Stimulated activated CD4-positive, alpha-beta T cell treated with anti-CD3 and anti-CD28 coated beads, TNF-alpha, amount 100 ng/mL, for 24 hours (primary cell): ENCODE results near the gene HSPA4.
A peak's percentile ranks its signal among the peaks of the same experiment; 100 is the strongest.

ENCODE experiments used
- DNase-seq, 3 experiments: peaks; one replicate each; pipeline ENCODE4 v3.0.0-alpha.2; 2020; ENCODE audit warnings: low read depth in 3 of 3

HSPA4 gene

DNA sequence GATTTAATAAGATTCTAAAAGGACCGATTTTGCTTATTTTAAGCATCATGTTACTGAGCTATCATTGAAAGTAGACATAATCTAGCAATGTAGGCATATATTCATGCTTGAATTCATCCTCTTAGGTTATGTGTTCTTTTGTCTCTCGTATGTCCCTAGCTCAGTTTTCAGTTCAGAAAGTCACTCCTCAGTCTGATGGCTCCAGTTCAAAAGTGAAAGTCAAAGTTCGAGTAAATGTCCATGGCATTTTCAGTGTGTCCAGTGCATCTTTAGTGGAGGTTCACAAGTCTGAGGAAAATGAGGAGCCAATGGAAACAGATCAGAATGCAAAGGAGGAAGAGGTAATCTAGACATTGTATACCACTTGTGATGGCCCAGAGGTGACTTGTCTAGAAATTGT, 39.2 kb downstream of the HSPA4 start:
- DNase-seq: no peak

DNA sequence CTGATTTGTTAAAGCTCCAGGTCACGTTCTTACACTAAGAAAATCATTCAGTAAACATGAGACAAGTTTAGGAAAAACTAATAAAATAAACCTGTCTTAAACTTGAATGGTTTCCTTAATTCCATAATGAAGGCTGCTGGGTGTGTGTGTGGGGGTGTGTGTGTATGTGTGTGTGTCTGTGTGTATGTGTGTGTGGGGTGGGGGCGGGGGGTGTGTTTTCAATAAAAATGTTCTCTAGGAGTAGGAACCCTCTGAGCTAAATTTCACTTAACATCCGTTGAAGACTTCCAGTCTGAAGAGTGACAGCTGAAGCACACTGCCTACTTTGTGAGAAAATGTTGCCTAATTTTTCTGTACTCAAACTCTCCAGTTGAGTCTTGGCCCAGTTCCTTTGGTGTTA, 54.5 kb downstream of the HSPA4 start:
- DNase-seq: no peak

DNA sequence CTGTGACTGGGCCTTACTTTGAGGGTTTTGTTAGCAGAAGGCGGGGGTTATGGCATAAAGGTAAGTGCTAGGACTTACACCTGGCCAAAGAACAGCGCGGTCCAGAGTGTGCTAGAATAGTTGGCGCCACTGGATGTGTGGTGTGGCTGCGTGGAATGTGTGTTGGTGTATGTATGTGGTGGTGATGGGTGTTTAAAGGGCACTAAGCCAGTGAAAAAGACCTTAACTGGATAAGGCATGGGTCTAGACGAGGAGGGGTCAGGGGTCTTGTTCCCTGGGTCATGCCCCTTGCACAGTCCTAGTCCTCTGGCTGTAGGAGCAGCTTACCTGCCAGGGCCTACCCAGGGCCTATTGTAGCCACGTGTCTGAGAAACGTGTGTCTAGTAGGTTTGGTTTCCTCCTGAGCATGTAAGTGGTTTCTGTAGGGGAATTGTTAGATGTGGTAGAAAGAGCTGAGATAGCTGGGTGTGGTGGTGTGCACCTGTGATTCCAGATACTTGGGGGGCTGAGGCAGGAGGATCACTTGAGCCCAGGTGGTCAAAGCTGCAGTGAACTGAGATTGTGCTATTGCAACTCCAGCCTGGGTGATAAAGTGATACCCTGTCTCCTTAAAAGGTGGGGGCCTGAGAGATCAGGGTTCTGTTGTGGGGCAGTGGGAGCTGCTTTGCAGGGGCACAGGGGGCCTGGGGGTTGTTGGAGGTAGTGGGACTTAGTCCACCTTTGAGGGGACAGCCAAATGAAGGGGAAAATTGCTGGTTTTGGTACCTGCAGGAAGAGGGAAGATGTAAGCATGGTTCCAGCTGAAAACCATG, 55.2 kb downstream of the HSPA4 start:
- no peak for DNase-seq

DNA sequence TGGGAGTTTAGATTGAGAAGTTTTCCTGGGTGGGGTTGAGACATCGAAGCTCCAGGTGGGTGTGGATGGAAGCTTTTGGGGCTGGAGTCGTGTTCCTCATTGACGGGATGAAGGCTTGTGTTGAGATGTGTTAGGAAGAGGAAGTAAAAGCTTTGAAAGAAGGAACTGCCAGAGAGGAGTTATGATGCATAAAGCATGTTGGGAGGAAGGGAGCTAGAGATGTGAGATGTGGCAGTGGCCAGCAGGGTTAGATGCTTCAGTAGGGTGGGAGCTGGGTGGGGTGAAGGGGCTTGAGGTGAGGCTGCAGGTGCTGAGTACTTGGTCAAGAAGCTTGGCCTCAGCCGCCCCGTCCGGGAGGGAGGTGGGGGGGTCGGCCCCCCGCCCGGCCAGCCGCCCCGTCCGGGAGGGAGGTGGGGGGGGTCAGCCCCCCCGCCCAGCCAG, 56.7 kb downstream of the HSPA4 start:
- DNase-seq: no peak

DNA sequence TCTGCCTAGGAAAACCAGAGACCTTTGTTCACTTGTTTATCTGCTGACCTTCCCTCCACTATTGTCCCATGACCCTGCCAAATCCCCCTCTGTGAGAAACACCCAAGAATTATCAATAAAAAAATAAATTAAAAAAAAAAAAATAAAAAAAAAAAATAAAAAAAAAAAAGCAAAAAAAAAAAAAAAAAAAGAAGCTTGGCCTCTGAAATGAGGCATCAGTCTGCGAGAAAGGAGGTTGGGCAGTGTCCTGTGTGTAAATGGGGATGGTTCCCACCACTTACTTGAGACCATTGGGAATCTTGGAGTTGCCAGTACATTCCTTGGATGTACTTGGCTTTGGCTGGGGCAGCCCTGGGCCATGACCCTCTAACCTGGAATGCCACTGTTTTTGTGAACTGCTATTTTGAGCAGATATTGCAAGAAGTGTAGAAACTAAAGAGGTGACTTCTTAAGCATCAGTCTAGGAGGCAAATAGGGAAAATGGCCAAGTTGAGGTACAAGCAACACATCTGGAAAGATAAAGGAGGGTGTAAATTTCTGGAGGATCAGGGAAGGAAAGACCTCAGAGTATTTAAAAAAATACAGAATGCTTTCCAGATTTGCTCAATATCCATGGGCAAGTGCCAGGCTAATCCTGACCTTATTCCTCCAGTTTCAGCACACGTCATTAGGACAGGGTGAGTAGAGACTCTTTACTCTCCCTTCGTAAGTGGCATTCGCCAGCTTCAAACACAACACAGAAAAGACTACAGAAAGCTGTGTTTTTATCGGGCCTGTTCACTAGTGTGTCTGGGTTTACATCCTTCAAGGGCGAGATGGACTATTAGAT, 58.1 kb downstream of the HSPA4 start:
- no peak for DNase-seq

DNA sequence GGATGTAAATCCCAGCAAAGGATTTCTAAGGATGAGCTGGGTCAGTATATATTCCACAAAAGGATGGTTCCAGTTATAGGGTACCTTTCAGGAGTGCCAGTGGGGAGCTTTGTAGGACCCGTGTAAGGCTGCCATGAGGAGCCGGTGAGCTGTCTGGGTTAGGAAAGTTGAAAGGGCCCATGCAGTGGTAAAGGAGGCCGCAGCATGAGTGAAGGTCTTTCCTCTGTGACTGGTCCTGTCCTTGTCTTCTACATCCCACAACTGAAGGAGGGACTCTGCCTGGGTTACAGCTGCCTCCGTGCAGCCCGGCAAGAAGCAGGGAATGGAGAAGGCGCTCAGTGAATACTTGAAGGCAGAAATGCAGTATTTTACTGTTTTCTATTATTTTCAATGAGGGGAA, 58.9 kb downstream of the HSPA4 start:
- DNase-seq: no peak

DNA sequence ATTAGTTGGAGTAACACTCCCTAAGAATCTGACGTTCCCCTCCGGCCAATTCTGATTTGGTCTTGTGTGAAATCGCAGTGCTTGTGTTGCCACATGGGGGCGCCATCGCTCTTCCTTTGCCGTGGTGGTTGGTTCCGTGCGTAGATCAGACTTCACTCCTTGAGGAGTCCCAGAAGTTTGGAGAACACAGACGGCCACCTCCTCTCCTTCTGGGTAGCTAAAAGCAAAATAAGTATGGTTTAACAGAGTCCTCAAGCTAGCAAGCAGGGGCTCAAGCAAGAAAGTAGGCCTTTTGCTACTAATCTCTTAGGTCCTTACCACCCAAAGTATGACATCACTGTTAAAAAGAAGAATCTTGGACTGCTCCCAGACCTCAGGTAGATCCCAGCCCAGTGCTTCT, 59.5 kb downstream of the HSPA4 start:
- peak; percentile 62 to 80 (median 67) for DNase-seq

DNA sequence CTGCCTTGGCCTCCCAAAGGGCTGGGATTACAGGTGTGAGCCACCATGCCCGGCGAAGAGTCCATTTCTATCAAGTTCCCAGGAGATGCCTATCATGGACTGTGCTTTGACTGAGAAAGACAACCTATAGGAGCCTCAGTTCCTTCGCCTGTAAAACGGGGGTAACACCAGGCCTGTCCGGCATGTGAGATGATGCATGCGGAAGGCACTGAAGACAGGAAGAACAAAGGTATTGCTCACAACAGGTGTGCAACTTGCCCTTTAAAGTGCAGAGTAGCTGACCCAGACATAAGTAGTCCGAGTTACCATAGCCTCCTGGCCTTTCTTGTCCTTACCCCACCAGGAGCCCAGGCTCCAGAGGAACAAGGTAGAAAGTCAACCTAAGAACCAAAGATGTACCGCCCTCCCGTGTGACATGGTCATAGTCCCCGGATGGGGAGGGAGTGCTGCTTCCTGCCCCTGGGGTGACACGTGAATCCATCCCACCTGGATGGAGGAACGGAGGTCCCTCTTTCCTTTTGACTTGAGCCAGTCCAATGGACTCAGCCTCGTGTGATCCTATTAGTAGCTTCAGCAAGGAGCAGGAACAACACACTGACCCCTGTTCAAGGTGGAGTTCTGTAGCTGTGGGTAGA, 60.3 kb downstream of the HSPA4 start:
- DNase-seq: no peak

DNA sequence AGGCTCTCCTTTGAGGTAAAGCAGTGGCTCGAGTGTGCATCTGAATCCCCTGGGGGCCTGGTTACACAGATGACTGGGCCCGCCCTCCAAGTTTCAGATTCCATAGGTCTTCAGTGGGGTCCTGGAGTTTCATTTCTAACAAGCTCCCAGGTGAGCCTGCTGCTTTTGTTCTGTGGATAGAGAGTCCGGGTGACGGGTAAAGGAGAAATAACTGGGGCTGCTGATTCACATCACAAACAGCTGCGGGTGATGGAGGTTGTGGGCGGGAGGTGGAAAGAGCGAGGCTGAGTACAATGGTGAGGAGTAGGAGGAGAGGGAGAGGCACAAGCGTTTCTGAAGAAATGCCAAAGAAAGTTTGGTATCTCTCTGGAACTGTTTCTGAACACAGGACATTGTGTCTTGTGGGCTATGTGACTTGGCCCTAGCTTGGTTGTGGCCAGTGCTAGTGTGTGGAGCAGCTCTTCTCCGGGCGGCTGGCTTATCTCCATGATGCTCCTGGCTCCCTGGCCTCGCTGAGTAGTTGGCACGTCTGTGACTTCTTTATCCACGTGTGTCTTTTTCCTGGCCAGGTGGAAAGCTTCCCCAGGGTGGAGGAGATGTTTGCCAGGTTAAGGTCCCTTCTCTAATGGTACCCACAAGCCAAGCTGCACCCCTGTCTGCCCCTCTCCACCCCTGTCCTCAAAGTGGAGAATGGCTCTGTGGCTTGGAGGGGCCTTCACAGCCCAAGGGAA, 61.7 kb downstream of the HSPA4 start:
- peak in 2 of 3 experiments; percentile 13 to 65 for DNase-seq

DNA sequence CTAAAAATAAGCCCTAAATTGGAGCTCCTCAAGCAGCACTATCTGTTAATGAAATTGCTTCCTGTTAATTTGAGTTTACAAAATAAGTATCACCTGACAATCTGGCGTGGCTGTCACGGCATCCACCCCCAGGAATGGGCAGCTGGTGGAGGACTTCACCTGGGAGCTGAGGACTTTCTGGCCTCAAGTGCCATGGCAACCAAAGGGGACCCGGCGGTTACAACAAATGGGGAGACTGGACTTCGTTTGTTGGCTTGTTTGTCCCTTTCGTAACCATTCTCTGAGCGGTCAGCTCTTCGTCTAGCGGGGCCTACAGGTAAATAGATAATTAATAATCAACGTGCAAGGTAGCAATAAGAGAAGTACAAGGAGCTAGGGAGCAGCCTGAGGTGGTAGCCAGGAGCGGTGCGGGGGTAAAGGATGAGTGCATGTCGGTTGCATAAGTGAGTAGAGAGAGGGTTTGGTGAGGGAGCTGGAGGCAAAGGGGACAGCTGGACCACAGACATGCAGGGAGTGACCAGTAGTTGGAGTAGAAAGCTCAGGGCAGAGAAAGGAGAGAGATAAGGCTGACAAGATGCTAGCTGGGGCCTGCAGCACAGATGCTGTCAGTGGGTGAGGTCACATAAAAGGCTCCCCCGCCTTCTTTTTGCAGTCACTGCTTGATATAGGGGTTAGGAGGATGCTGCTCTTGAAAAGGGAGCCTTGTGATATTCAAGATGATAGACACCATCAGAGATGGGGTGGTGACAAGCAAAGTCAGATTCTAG, 62.5 kb downstream of the HSPA4 start:
- DNase-seq: no peak

DNA sequence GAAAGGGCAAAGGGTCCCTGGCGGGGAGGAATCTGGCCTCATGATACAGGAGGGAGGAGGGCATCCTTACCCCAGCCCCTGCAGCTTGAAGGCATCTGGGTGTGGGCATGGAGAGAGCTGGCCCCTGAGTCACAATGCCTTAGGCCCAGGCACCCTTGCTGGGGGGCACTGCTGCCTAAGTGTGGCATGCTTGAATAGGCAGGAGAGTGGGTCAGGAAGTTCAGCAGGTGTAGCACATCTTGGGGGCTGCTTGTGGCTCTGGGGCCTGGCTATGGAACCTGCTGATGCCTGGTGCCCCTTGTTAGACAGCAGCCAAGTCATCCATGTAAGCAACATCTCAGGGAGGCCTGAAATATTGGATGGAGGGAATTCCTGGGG, 63.1 kb downstream of the HSPA4 start:
- DNase-seq: no peak

DNA sequence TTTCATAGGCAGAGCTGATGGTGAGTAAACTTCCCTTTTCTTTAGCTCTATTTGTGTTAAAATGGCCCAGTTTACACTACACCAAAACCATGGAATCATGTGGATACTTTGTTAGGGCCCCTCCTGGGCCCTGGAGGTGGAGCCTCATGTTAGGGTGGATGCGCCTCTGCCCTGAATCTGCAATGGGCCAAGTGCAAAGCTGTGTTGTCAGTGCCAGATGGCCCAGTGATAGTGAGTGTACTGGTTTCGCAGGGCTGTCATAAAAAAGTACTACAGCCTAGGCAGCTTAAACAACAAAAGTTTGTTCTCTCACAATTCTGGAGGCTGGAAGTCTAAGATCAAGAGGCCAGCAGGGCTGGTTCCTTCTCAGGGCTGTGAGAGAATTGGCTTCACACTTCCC, 64.8 kb downstream of the HSPA4 start:
- no peak for DNase-seq

DNA sequence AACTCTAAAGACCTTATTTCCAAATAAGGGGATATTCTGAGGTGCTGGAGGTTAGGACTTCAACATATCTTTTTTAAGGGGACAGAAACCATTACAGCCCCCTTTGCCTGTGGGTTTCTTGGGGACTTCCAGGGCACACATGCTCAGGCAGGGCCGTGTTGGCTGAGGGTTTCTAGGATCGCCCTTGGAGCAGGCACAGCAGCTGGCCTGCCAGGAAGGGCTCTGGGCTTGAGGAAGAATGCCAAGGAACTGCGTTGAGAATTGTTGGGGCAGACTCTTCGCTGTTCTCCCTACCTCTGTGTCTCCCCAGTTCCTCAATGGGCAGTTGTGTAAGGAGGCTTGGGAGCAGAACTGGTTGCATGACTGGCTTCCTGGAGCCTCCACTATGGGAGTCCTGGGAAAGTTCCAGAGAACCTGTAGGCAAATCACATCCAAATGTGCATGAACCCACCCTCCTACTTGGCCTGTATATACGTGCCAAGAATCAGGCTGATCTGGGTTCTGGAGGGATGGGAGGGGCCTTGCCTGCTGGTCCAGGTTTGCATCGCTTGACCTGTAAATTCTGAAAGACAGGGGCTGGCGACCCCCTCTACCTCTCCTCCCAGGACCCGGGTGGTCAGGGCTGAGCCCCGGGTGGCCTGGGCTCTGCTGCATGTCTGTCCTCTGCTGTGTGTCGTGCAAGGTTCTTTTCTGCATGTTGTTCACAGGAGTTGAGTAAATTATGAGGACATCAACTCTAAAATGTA, 65.5 kb downstream of the HSPA4 start:
- no peak for DNase-seq

DNA sequence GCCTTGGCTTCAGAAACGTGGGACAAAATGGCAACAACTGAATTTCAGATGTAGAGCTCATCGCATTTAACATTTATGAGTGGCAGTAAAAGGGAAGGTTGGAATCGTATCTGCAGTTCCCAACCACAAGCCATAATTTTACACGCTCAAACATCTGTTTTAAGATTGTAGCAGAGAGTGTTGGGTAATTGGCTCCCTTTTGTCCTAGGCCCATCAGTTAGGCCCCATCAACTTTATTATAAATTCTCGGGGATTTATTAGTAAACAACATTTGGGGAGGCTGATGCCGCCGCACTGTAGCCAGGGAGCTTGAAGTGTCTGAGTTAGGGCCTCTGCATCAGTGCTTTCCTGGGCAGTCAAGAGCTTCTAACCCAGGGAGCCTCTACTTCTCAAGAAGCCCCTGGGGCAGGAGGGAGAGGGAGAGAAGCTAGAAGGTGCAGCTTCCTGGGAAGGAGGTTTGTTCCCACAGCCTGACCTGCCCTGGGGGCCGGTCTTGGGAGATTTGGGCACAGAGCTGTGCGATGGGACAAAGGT, 66.2 kb downstream of the HSPA4 start:
- no peak for DNase-seq

DNA sequence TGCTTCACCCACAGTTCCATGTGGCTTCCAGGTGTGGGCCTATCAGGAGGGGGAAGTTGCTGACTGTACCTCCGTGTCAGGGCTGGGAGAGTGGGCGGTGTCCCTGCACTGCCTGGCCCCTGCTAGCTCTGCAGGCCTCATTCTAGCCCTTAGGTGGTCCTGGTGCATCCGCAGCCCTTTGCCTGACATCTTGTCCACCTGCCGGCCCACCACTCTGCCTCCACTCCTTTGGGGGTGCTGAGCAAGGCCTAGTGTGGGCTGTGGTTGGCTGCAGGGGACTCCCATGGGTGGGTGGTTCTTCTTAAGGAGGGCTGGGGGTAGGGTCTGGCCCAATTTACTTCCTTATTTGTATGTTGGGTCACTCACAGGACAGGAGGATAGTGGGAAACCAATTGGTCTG, 66.9 kb downstream of the HSPA4 start:
- no peak for DNase-seq

DNA sequence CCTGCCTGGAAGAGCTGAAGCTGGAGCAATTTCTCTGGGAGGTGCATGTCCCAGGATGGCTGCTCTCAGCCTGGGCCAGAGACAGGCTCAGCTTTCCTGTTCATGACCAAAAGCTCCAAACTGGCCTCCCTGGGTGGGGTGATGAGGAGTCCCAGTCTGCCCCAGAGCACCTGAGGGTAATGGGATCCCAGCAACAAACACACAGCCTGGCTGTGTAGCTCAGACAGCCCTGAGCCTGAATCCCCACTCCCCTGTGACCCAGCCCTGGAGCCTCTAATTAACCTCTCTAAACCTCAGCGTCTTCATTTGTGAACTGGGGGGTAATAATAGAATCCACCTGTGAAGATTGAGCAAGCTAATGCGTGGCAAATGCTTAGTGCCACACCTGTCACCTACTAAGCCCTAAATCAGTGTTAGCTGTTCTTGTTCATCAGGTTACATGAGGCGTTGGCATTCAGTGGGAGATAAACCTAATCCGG, 67.5 kb downstream of the HSPA4 start:
- no peak for DNase-seq

DNA sequence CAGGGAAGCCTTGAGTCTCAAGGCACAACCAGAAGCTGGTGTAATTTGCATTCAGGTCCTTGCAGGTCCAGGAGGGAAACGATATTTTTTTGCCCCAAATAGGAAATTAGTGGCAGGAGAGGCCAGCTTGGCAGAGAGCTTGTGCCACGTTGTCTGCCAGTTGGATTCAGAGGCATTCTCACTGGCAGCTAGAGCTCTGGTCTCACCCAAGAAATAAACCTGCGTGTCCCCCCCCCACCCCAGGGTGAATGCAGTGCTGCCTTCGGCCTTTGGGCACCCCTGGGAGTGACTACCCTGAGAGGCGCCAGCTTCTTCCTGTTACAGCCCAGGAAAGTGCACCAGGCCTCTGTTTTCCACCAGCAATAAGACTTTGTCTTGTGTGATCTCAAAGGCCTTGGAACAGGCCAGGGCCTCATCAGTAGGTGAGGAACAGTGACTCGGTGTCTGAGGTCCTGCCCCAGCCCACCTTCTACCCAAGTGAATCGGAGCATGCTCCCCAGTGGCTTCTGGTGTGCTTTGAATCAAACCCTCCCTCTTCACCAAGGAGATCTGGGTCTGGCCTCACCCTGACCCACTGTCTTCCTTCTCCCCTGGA, 68.4 kb downstream of the HSPA4 start:
- DNase-seq: no peak

DNA sequence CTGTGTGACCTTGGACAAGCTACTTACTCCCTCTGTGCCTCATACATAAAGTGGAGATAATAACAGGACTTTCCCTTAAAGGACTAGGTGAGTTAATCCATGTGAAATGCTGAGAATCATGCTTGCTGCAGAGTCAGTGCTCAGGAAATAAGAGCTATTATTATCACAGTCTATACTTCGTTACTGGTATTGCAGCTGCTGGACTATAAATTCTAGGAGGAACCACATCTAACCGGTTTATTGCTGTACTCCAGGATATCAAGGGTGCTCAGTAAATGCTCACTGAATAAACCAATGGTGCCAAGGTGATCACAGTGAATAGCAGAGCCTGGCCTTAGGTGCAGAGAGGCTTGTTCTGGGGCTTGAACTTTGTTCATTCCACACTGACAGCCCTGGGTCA, 69.3 kb downstream of the HSPA4 start:
- no peak for DNase-seq

DNA sequence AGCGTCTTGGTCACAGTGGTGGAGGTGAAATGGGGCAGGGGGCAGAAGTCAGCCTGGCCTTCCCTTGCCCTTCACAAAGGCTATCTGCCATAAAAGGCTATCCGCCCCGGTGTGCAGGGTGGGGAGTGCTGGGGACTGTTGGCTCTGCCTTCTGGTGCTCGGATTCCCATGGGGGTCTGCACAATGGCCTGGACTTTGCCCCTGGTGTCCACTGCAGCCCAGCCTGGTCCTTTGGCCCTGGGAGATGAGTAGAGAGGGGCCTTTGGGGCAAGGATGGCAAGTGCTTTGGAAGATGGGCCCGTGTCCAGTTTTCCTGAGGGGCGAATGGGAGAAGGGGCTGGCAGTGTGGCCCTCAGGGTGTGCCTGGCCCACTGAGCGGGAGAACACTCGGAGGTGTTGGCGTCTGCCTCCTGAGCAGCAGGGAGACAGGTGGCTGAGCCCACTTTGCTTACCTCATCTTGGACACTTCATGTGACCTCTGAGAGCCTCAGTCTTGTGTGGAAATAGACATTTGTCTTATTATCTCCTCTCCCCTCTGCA, 69.9 kb downstream of the HSPA4 start:
- DNase-seq: no peak
